Esophagus muscularis mucosa (tissue), 4 donors: ENCODE measurements around the gene RMDN2. TPM values are rescaled to one million over a fixed set of nuclear protein-coding genes. Genes with fewer than 3 reads are reported as not detected.
A peak's percentile ranks its signal among the peaks of the same experiment; 100 is the strongest.

Experiments
- DNase-seq: peaks from one replicate; pipeline ENCODE4 v3.0.0-alpha.2; 2017; ENCODE audit errors: extremely low spot score
- H3K27ac ChIP-seq, 4 donors: fragments of 200-600 bp; sonication (generic); replicated peaks in 1 of 4; 1 replicate in 3 of 4; 2 replicates in 1 of 4; pipeline ENCODE4 v1.5.1; 2016 to 2019; ENCODE audit warnings: mild to moderate bottlenecking in 1 of 4
- H3K27me3 ChIP-seq, 4 donors: fragments of 200-600 bp; sonication (generic); one replicate each; pipeline versions ENCODE4 v1.5.1 to v1.6.0; 2016 to 2019
- H3K36me3 ChIP-seq, 4 donors: fragments of 200-600 bp; sonication (generic); one replicate each; pipeline ENCODE4 v1.5.1; 2016 to 2019
- H3K4me1 ChIP-seq, 4 donors: fragments of 200-600 bp; sonication (generic); one replicate each; pipeline ENCODE4 v1.5.1; 2016 to 2019
- H3K4me3 ChIP-seq, 4 donors: fragments of 200-600 bp; sonication (generic); 1 replicate in 2 of 4; 2 replicates in 2 of 4; pipeline ENCODE4 v1.5.1; 2016 to 2019; ENCODE audit warnings: mild to moderate bottlenecking in 4 of 4, moderate library complexity in 1 of 4
- H3K9me3 ChIP-seq, 4 donors: fragments of 200-600 bp; sonication (generic); 1 replicate in 3 of 4; 2 replicates in 1 of 4; pipeline ENCODE4 v1.5.1; 2016 to 2019
- EP300 ChIP-seq: sonication (generic); formaldehyde crosslinking; IDR thresholded peaks from one replicate; pipeline ENCODE4 v1.6.1; 2017; ENCODE audit warnings: antibody characterized with exemption
- POLR2A ChIP-seq: fragments of 450-650 bp; IDR thresholded peaks from one replicate; pipeline ENCODE4 v1.6.1; 2017; ENCODE audit warnings: antibody characterized with exemption, moderate library complexity, mild to moderate bottlenecking, low read depth
- POLR2AphosphoS5 ChIP-seq, 2 donors: sonication (generic); formaldehyde crosslinking; IDR thresholded peaks; one replicate each; pipeline ENCODE4 v1.6.1; 2017; ENCODE audit warnings: antibody characterized with exemption in 2 of 2
- WGBS: methylation state at CpG from one replicate; pipeline ENCODE4 v1.1.5; 2018; 5-methylcytosine and 5-hydroxymethylcytosine counted together
- intact Hi-C: fragments of 100-400 bp; cut with DNase I; formaldehyde crosslinking; loops from one replicate; pipeline ENCODE4 v1.15.1; 2023
- total RNA-seq, 4 donors: library from RNA; depleted of rRNA; stranded (reverse); fragments of >200 nt; gene quantifications; one replicate each; pipeline versions ENCODE4 v1.1.0 to v1.2.1, GENCODE V29; 2016
- TF ChIP-seq, protein P1 (sequence below), 3 experiments: fragments of 200-600 bp in 2 of 3; fragments of 450-650 bp in 1 of 3; sonication (generic) in 2 of 3; IDR thresholded peaks; one replicate each; pipeline ENCODE4 v1.5.1; 2017 to 2019; ENCODE audit warnings: antibody characterized with exemption in 3 of 3, mild to moderate bottlenecking in 2 of 3, moderate library complexity in 1 of 3

RMDN2 gene
- total RNA-seq, 4 donors from 2014 or later = 11.0 to 22.8 (median 13.2) TPM

DNA sequence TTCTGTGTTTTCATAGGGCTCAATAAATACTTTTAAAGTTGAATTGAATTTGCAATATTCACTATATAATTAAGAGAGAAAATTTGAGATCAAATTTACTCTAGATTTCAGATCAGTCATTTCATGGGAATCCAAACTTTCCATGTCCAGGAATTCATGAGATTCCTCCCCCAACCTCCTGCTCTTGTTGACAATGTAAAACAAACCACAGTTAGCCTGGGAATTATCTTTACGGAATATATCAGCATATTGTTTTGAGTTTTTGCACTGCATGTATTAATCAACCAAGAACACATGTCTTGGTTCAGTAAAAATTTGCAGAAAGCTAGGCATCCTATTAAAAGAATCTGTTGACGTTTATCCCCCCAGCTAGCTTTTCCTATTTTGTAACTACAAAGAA is 108.6 kb downstream of the RMDN2 start:
- TF ChIP-seq POLR2A (no peak), POLR2AphosphoS5 (IDR thresholded peaks at IDR 0.05) (no peak), EP300 (no peak)
- TF ChIP-seq, protein P1, sequence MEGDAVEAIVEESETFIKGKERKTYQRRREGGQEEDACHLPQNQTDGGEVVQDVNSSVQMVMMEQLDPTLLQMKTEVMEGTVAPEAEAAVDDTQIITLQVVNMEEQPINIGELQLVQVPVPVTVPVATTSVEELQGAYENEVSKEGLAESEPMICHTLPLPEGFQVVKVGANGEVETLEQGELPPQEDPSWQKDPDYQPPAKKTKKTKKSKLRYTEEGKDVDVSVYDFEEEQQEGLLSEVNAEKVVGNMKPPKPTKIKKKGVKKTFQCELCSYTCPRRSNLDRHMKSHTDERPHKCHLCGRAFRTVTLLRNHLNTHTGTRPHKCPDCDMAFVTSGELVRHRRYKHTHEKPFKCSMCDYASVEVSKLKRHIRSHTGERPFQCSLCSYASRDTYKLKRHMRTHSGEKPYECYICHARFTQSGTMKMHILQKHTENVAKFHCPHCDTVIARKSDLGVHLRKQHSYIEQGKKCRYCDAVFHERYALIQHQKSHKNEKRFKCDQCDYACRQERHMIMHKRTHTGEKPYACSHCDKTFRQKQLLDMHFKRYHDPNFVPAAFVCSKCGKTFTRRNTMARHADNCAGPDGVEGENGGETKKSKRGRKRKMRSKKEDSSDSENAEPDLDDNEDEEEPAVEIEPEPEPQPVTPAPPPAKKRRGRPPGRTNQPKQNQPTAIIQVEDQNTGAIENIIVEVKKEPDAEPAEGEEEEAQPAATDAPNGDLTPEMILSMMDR (IDR thresholded peaks at IDR 0.05) = no peak
- no peak for DNase-seq
- no peak overlapping the region for H3K4me3 ChIP-seq
- WGBS = 35% methylated on average over 2 of the region's 2 CpGs
- H3K27me3 ChIP-seq = peaks cover 0 to 11% (median 0%) of the 10 kb centered on the region in 4 donors
- no peaks in the 10 kb centered on the region for H3K36me3 ChIP-seq
- H3K4me1 ChIP-seq = peaks cover 5 to 12% (median 11%) of the 10 kb centered on the region in 4 donors
- no peak overlapping the region for H3K27ac ChIP-seq
- H3K9me3 ChIP-seq = no peaks in the 10 kb centered on the region
- intact Hi-C loops = no loop called here

DNA sequence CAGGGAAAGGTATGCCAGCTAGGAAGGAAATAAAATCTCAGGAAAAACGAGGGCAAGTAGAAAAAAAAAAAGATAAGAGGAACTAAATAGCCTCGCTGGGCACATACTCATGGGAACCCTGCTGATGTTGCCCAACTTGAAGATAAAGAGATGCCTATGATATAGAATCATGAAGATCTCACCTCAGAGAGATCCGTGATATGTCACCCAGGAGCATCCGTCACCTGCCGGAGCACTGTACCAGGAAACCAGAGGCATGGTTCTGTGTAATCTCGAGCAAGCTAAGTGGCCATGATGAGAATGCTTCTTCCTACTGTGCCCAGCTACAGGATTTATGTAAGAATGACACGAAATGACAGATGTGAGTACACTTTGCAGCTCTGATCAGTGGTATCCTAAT is 110.9 kb downstream of the RMDN2 start:
- DNase-seq = no peak
- WGBS = 92% methylated on average over 7 of the region's 7 CpGs
- Histone ChIP-seq H3K4me3 (no peak overlapping the region), H3K36me3 (no peaks in the 10 kb centered on the region), H3K4me1 (peaks cover 5 to 13% (median 13%) of the 10 kb centered on the region in 4 donors), H3K27ac (no peak overlapping the region), H3K27me3 (peaks cover 0 to 11% (median 0%) of the 10 kb centered on the region in 4 donors), H3K9me3 (peaks cover 0 to 5% (median 0%) of the 10 kb centered on the region in 4 donors)
- TF ChIP-seq, protein P1 (IDR thresholded peaks at IDR 0.05) = no peak
- TF ChIP-seq EP300 = no peak
- no peak for TF ChIP-seq POLR2A
- no peak for TF ChIP-seq POLR2AphosphoS5 (IDR thresholded peaks at IDR 0.05)
- intact Hi-C loops = no loop called here

DNA sequence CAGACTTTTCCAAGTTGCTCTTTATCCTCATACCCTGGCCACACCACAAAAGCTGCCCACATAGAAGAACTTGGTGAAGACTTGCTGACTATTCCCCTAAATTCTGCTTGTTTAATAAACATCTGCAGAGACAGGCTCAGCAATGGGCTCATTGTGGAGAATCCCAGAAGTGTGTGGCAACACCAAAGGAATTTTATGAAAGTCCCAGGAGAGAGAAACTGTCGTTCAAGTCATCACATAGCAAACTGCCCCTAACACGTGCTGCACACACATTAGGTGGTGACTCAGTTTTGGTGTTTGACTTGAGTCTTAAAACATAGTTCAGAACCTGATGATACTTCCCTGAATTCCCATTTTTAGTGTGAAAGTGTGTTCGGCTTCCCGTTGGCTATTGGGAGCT is 112.2 kb downstream of the RMDN2 start:
- peaks cover 0 to 11% (median 0%) of the 10 kb centered on the region in 4 donors for H3K27me3 ChIP-seq
- DNase-seq = no peak
- H3K4me3 ChIP-seq = no peak overlapping the region
- TF ChIP-seq EP300 (no peak), POLR2A (no peak), POLR2AphosphoS5 (IDR thresholded peaks at IDR 0.05) (no peak)
- TF ChIP-seq, protein P1 (IDR thresholded peaks at IDR 0.05) = no peak
- peaks cover 0 to 5% (median 0%) of the 10 kb centered on the region in 4 donors for H3K9me3 ChIP-seq
- peak overlapping the region in 1 of 4 donors; percentile 32 for H3K27ac ChIP-seq
- intact Hi-C loops = no loop called here
- H3K36me3 ChIP-seq = no peaks in the 10 kb centered on the region
- H3K4me1 ChIP-seq = peaks cover 5 to 13% (median 13%) of the 10 kb centered on the region in 4 donors
- 96% methylated on average over 4 of the region's 4 CpGs for WGBS

DNA sequence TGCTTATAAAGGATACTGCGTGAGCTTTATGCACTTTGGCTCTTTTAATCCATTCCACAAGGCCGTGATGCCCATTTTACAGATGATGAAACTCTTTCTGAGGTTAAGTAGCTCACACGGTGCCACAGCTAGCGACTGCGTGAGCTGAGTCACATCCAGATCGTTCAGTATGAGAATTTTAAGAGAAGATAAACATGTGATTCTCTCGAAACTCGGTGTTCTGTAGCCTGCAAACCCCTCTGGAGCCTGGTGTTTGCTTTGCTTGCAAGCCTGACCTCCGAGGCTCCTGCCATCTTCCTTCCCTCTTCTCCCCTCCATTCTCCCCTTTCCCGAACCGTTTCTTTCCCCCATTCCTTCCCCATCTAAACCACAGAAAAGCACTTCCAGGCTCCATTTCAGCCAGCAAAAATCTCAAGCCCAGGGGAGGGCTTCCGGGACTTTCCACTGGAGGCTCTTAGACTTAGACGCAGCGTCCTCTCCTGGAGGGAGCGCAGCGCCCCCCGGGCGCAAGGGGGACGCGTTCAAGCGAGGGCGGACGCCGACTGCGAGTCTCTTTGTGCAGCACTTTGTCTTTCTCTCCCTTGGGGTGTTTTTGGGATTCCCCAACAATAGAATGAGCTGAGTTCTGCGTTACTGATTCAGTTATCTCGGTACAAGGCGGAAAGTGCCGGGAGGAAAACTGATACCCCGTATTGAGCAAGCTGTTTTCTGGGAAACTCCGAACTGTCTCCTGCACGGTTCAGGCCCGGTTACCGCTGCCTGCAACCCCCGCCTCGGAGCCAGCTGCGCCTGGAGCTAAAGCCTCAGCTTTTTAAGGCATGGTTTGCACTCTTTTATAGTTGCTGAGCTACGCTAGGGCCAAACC is 112.9 kb downstream of the RMDN2 start:
- Histone ChIP-seq H3K4me3 (peak overlapping the region; percentile 35 to 48 (median 43)), H3K36me3 (no peaks in the 10 kb centered on the region), H3K4me1 (peaks cover 5 to 13% (median 13%) of the 10 kb centered on the region in 4 donors), H3K27me3 (peaks cover 0 to 11% (median 0%) of the 10 kb centered on the region in 4 donors), H3K9me3 (peaks cover 0 to 5% (median 0%) of the 10 kb centered on the region in 4 donors), H3K27ac (peak overlapping the region in 3 of 4 donors; percentile 26 to 34 (median 32))
- WGBS = 22% methylated on average over 30 of the region's 38 CpGs
- no peak for DNase-seq
- no peak for TF ChIP-seq POLR2AphosphoS5 (IDR thresholded peaks at IDR 0.05)
- TF ChIP-seq POLR2A = no peak
- TF ChIP-seq EP300 = no peak
- TF ChIP-seq, protein P1 (IDR thresholded peaks at IDR 0.05) = peak; percentile 35 to 44 (median 42)
- intact Hi-C loops = no loop called here
